GM12891 (cell line): ENCODE data around the gene PLCG2.

Source experiments
- DNase-seq: peaks from one replicate; pipeline ENCODE4 v3.0.0; 2011; ENCODE audit warnings: low spot score; ENCODE audit not compliant: insufficient read length
- FAIRE-seq: peaks from 2 replicates; lab custom pipeline; 2011; peaks lifted over from hg19 to GRCh38; lab: Jason Lieb, UNC
- PAX5 ChIP-seq: IDR thresholded peaks from 2 replicates; pipeline ENCODE4 v1.6.1; 2011; ENCODE audit warnings: low read length, moderate library complexity, mild to moderate bottlenecking; ENCODE audit not compliant: insufficient read depth, severe bottlenecking
- POLR2A ChIP-seq: IDR thresholded peaks from 2 replicates; pipeline ENCODE4 v1.6.1; 2011; ENCODE audit warnings: low read depth, low read length, control low read depth
- POLR2AphosphoS5 ChIP-seq: IDR thresholded peaks from 2 replicates; pipeline ENCODE4 v1.6.1; 2011; ENCODE audit warnings: low read depth, low read length, control low read depth
- POU2F2 ChIP-seq: IDR thresholded peaks from 2 replicates; pipeline ENCODE4 v1.6.1; 2011; ENCODE audit warnings: low read depth, mild to moderate bottlenecking, control low read depth, low read length, moderate library complexity
- SPI1 ChIP-seq: IDR thresholded peaks from 2 replicates; pipeline ENCODE4 v1.6.1; 2011; ENCODE audit warnings: low read depth, low read length, control low read depth
- TAF1 ChIP-seq: IDR thresholded peaks from 2 replicates; pipeline ENCODE4 v1.6.1; 2011; ENCODE audit warnings: low read depth, low read length, control low read depth

PLCG2 gene

DNA sequence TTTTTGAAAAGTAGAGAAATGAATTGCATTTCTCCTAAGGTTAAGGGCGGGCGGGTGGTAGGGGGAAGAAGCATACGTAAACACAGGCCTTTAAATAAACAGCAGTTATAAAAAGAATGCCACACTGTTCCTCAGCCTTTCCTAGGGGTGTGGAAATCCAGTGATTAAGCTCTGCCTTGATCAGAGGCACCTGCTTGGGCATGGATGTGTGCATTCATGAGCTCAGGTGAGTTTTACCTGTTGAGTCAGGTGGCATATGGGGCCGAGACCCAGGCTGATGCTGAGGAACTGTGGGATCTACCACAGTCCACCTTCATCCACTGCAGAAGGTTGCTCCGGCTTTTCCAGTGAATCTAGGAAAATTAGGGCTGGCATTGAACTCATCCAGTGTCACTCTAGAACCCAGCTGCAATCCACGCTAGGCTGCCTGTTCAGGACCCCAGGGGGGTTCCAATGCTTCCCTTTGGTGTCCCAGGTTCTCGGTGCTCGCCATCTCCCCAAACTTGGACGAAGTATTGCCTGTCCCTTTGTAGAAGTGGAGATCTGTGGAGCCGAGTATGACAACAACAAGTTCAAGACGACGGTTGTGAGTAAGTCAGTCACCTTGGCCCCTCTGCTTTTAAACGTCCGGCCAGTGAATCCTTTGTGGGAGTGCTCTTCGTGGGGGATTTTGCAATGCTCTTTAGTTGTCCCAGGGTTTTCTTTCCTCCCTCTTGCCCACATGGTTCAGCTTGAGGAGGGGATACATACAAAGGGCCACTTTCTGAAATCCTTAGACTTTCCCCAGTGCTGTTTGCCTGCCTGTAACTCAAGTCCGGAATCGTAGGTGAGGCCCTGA is 159.5 kb downstream of the PLCG2 start:
- no peak for FAIRE-seq
- TF ChIP-seq PAX5 = no peak
- TF ChIP-seq TAF1 = no peak
- TF ChIP-seq POLR2AphosphoS5 = 0 out of 2 replicates have a peak, but pooled peaks have one; percentile 3
- no peak for TF ChIP-seq POLR2A
- no peak for TF ChIP-seq SPI1
- no peak for DNase-seq

DNA sequence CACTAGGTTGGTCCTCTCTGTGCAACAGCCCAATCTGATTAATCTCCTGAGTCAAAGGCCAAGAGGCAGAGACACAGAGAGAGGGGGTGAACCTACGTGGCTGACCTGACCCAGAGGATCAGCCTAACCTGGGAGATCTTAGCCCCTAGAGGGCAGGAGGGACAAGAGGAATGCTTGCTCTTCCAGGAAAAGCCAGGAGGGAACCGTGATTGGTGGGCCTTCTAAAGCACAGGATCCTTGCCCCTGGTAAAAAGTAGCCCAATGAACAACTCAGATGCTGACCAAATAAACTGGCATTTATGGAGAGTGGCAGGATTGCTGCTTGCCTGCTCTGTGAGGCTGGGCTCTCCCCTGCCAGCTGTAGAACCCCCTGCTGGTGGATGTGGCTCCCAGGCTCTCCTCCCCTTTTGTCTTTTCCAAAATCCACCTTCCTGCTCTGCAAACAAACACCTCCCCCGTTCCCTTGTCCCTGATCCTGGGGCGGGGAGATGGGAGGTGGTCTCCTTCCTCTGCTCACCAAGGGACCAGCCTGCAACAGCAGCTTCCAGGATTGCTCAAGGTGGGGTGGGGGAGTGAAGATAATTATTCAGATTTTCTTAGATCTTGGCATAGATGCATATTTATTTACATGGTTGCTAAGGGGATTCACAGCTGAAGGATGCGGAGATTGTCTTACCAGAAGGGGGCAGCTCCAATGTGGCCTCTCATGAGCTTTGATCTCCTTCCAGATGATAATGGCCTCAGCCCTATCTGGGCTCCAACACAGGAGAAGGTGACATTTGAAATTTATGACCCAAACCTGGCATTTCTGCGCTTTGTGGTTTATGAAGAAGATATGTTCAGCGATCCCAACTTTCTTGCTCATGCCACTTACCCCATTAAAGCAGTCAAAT is 160.3 kb downstream of the PLCG2 start:
- DNase-seq = no peak
- no peak for TF ChIP-seq POLR2A
- TF ChIP-seq PAX5 = no peak
- no peak for TF ChIP-seq POU2F2
- no peak for TF ChIP-seq TAF1
- no peak for TF ChIP-seq SPI1
- no peak; the same call in 1 of the 2 replicates for TF ChIP-seq POLR2AphosphoS5
- FAIRE-seq = no peak

DNA sequence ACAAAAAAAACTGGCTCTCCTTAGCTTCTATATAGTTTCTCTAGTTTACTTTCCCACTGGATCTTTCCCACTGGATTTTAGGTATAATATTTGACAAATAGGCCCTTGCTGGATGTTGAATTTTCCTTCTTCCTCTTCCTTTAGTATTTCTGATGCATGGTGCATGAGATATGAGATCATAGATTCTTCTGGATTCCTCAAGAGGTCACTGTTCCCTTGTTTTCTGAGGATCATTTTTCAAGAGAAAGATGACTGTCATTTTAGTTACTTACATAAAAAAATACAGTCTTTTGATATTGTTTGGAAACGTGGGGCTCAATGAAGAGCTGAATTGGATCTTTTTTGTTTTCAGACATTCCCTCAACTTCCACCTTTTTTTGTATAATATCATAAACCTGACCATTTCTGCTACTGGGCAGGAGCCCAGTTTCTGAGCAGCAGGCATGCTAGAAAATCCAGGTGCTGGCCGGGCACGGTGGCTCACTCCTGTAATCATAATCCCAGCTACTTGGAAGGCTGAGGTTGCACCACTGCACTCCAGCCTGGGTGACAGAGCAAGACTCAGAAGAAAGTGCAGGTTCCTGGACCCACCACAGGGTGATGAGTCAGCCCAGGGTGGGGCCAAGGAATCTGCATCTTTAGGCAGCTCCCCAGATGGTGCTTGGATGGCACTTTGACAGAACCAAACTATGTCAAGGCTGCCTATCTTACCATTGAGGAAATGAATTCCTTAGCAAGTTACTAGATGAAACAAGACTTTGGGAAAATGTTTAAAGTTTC is 161.9 kb downstream of the PLCG2 start:
- TF ChIP-seq POLR2A (no peak), POLR2AphosphoS5 (no peak), PAX5 (no peak), TAF1 (no peak), SPI1 (no peak), POU2F2 (no peak)
- no peak for DNase-seq
- FAIRE-seq = no peak

DNA sequence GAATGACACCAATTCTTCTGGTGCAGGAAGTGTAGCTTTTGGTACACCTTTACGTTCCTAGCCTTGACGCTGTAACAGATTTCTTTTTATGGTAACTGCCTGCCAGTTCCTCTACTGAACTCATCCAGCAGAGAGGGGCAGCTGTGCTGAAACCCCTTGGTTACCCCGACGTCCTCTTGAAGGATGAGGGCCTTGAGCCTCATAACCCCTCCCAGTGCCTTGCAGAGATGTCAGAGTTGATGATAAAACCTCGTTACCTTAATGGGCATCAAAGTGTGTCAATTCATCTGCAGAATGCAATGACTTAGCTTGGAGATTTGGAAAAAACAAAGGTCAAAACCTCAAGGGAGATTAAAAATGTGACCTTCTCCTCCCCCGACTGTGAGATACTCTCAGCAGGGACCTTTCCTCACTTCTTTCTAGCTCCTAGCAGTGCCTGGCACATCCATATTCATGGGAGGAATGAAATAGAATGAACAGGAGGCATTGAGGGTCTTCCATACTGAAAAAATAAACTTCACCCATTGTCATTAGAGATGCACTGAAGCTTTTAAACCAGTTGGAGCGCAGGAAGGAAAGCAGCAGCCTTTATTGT is 163.0 kb downstream of the PLCG2 start:
- TF ChIP-seq SPI1 (no peak), PAX5 (no peak)
- FAIRE-seq = no peak
- no peak for DNase-seq

DNA sequence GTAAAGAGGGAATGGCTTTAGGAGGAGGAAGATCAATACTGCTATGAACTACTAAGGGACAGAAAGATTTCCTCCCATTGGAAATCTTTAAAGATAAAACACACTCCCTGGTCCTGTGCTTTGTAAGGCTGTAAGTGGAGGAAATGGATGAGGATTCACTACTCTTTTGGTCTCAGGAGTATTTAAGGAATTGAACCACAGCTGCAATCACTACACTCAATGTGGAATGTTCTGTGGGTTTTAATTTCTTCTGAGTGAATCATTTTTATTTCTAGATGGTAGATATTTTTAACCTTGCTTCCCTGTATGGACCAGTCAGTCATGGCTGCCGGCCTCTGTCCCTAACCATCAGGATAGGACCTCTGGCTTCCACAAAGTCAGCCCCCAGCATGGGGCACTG is 166.6 kb downstream of the PLCG2 start:
- TF ChIP-seq SPI1 (no peak), POU2F2 (no peak), TAF1 (no peak), POLR2AphosphoS5 (no peak), PAX5 (no peak)
- no peak for DNase-seq
- FAIRE-seq = no peak

DNA sequence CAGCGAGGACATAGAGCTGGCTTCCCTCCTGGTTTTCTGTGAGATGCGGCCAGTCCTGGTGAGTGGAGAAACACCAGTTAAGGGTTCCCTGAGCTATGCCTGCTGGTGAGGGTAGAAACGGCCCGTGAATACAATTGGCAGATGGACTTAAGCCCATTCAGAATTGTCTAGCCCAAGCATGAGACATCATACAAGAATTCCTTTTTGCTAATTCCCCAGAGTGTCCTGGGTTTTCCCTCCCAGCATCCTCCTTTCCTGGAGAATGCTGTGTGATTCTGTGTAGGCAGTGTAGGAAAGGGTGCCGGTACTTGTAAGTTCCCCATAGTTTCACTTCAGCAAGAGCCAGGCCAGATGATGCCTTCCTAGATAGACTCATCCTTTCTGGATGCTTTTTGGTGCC is 167.1 kb downstream of the PLCG2 start:
- no peak for FAIRE-seq
- no peak for DNase-seq
- TF ChIP-seq SPI1 = no peak
- no peak for TF ChIP-seq TAF1
- no peak for TF ChIP-seq POU2F2
- TF ChIP-seq PAX5 = no peak
- no peak for TF ChIP-seq POLR2A
- no peak for TF ChIP-seq POLR2AphosphoS5

DNA sequence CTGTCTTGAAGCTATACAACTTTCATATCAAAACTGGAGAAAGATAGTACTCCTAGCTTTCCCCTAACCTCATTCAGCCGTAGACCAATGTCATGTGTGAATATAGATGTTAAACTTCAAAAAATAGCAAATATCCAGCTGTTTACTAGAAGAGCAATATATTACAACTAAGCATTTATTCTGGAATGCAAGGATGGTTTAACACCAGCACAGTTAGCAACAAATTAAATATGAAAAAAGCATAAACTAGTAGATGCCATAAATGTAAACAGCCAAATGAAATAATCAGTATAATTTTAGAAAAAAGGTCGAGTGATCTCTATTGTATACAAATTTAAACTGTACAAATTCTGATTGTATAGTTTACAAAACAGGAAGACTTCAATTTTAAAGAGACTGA is 172.5 kb downstream of the PLCG2 start:
- no peak for TF ChIP-seq POU2F2
- no peak for TF ChIP-seq TAF1
- no peak for TF ChIP-seq POLR2A
- no peak for TF ChIP-seq PAX5
- no peak for TF ChIP-seq POLR2AphosphoS5
- no peak for TF ChIP-seq SPI1
- no peak for DNase-seq
- no peak for FAIRE-seq

DNA sequence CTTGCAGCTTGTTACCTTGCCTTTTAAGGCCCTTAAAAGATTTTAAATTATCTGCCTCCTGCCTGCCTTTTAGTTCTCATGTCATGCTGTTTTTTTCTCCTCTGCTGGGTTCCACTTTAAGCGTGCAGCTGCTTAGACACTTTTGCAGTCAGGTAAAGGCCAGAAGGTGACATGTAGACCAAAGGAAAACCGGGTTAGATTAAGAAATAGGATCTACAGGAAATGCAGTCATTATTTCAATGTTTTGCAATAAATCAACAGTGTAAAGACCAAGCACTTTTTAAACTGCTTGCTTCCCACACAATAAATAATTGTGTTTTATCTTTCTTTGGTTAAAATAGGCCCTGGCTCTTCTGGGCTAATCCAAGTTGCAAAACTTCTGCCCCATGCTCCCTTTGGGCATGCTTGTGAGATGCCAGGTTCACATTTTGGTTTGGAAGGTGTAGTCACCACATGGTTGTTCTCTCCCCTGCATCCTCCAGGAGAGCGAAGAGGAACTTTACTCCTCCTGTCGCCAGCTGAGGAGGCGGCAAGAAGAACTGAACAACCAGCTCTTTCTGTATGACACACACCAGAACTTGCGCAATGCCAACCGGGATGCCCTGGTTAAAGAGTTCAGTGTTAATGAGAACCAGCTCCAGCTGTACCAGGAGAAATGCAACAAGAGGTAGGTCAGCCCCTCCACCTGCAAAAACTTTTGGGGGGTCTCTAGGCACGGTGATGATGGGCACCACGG is 177.3 kb downstream of the PLCG2 start:
- no peak for FAIRE-seq
- no peak for DNase-seq

DNA sequence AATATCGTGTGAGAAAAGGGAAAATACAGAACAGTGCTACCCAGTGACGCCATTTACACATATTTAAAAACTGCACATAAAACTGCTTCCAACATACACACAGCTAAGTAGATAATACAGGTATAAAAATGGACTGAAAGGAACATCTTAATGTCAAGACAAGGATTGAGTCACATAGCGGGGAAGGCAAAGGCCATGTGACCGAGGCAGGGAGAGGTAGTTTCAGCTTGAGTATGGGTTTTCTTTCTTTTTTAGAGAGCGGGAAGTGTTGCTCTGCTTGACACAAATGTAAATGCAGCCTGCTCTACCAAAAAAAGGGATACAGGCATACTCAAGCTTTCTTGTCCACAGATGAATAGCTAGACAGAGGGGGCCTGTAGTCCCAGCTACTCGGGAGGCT is 185.7 kb downstream of the PLCG2 start:
- TF ChIP-seq POU2F2 = no peak
- TF ChIP-seq POLR2A = peak; percentile 43; the same call in 1 of the 2 replicates
- FAIRE-seq (no peak), DNase-seq (no peak)

More for the DNA sequence above, 177.3 kb downstream of the PLCG2 start:
- 0 out of 2 replicates have a peak, but pooled peaks have one; percentile 13 for TF ChIP-seq POLR2A
- TF ChIP-seq POU2F2 = no peak
